ENCODE measurements around the gene EXTL1.

- TF ChIP-seq, protein P1, sequence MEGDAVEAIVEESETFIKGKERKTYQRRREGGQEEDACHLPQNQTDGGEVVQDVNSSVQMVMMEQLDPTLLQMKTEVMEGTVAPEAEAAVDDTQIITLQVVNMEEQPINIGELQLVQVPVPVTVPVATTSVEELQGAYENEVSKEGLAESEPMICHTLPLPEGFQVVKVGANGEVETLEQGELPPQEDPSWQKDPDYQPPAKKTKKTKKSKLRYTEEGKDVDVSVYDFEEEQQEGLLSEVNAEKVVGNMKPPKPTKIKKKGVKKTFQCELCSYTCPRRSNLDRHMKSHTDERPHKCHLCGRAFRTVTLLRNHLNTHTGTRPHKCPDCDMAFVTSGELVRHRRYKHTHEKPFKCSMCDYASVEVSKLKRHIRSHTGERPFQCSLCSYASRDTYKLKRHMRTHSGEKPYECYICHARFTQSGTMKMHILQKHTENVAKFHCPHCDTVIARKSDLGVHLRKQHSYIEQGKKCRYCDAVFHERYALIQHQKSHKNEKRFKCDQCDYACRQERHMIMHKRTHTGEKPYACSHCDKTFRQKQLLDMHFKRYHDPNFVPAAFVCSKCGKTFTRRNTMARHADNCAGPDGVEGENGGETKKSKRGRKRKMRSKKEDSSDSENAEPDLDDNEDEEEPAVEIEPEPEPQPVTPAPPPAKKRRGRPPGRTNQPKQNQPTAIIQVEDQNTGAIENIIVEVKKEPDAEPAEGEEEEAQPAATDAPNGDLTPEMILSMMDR (IDR thresholded peaks at IDR 0.05), result no peak
- no peak for TF ChIP-seq POLR2A (IDR thresholded peaks at IDR 0.05)
These were observed 58.6 kb downstream of the EXTL1 start for GRCh38 chr1:26079960-26080814.
